Sciatic nerve (tissue), 2 donors: ENCODE data around the gene LRMDA. TPM values are rescaled to one million over a fixed set of nuclear protein-coding genes. Genes with fewer than 3 reads are reported as not detected.

Experiments
- ATAC-seq: fragments of 200-7000 bp; cut with Tn5 transposase; one replicate; pipeline ENCODE4 v1.9.1; 2020; ENCODE audit warnings: mild to moderate bottlenecking, moderate library complexity
- DNase-seq: peaks from one replicate; pipeline ENCODE4 v3.0.0-alpha.2; 2020; ENCODE audit warnings: low spot score
- intact Hi-C: fragments of 100-400 bp; cut with DNase I; formaldehyde crosslinking; loops from one replicate; pipeline ENCODE4 v1.14.2; 2022
- total RNA-seq: library from RNA; stranded (reverse); fragmentation: NEBNext Ultra II Directional; extraction: Animal tissue kit (Norgen Biotek cat#: 25700); gene quantifications from one replicate; pipeline ENCODE4 v1.2.1, GENCODE V29; 2021
- donor health status: DM: no; HTN: no; CAD: no.
- donor health status: DM: no; HTN: no; CAD: no.

LRMDA gene
- total RNA-seq, 1 donor from 2014 or later: 16.6 TPM

DNA sequence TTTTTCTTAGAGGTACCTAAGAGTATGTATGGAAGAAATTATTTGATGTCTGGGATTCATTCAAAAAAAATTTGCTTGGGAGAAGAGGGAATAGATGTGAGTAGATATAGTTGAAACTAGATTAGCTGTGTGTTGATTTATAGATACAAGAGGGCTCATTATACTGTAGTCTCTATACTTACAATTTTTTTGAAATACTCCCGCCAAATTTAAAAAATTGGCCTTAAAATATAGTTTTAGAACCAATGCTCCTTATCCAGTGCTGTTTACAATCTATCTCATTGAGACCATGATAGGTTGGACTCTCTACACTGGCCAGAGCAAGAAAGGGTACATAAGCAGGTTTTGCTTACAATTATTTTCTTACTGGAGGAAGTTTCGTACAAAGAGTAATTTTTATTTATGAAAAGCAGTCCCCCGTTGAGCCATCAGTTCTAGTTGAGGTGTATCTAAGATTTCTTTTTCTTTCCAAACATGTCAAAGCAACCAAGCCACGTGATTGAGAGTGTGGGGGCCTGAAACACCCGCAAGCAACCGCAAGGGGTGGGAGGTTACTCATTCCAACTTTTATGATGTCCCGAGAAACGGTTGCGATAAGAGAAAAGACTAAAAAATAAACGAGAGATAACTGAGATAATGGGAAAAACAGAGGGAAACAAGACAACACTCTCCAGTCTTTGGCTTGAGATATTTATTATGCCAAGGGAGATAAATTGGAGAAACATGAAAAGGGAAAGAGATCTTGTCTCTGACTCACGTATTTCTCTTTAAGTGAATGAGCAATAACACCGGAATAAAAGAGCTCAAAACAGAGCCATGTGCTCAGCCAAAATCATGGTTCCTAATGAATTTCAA lies 729.2 kb downstream of the LRMDA start:
- intact Hi-C loops: no loop called here
- DNase-seq: no peak
- ATAC-seq: no peak

DNA sequence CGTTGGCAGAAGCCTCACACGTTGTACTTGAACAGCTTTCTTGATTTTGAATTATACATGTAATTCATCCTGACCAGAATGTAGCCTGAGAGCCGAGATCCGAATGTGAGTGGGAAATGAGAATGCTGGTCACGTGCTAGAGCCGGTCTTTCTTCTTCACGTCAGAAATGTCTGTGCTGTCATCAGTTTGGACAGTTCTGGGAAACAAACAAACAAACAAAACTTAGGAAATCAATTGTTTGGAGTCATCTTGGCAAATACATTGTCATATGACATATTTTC lies 729.8 kb downstream of the LRMDA start:
- intact Hi-C loops: no loop called here
- DNase-seq (no peak), ATAC-seq (no peak)

- DNase-seq (no peak), ATAC-seq (no peak)
- intact Hi-C loops: no loop called here
Measured at GRCh38 chr10:76168437-76168836, 737.0 kb downstream of the LRMDA start.

DNA sequence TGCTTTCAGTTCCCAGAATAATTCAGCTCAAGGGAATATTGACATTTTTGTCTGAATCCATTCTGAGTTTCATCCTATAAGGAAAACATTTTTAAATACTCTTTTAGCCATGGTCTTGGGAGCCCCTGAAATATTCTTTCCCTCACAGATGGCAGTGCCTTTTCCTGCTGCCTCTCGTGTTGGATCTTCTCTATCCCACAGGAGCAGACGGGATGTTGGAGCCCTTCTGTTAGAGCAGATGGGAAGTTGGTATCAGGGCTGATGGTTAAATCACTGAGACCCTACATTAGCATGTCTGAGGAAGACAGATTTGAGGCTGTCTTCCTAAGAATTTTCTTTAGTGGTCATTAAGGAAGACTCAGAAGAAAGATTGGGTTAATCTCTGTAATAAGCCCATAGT lies 737.8 kb downstream of the LRMDA start:
- ATAC-seq (no peak), DNase-seq (no peak)
- intact Hi-C loops: no loop called here

DNA sequence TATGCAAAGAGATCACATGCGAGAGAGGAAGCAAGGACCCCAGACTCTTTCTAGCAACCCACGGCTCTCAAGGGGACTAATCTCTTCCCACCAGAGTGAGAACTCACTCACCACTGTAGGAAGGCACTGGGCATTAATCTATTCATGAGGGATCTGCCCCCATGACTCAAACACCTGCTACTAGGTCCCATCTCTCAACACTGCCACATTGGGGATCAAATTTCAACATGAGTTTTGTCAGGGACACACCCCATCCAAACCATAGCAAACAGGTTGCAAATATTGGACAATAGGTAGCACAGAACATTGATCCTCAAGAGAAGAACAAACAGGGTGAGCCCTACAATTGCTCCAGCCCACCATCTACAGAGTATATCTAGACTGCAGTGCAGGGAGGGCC lies 740.6 kb downstream of the LRMDA start:
- ATAC-seq: no peak
- intact Hi-C loops: no loop called here
- no peak for DNase-seq

DNA sequence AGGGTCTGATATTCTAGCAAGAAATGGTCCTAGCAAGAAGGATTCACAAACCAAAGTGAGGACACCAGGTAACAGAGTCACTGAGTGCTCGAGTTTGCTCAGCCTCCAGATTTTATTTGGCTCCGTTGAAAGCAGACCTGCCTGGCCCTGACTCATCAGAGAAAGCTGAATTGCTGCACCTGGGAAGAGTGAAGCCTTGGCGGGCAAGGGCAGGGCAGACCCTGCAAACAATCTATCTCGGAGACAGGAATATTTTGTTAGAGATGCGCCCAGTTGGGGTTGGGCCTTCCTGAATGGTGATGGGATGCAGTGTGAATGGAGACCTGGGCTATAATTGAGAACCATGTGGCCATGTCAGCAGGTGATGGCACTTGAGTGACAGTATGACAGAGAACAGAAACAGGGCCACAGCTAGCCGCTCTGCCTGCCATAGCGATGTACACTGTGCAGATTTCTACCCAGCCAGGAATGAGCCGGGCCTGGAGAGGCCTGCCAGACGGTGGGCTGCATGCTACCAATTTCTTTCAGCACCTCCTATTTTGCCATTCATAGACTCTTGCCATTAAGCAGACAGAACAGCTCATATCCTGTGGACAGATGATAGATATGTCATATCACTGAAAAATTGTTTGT lies 744.2 kb downstream of the LRMDA start:
- intact Hi-C loops: loop anchor here (5.0 kb wide), 1 partner anchor 1413 kb away; no protein-coding TSS in a partner anchor
- ATAC-seq (no peak), DNase-seq (no peak)

GRCh38 chr10:76176166-76176550 lies 744.7 kb downstream of the LRMDA start:
- DNase-seq (no peak), ATAC-seq (no peak)
- intact Hi-C loops: loop anchor here (5.0 kb wide), 1 partner anchor 1414 kb away; no protein-coding TSS in a partner anchor

DNA sequence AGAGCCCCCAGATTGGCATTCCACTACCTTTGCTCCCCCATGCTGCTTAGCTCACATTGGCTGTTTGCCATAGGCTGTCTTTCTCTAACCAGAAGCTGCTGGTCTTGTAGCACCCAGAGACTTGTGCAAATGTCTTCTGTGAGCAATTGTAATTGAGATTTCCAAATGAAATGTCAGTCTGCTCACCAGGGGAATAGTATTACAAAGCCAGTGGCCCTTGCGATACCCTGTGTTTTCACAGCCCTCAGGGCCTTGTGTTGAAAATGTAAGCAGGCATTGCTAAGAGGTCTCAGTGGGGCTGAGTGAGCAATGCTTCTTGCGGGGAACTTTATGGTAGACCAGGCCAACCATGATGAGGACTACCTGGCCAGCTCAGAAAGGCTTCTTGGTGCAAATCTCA lies 746.5 kb downstream of the LRMDA start:
- no peak for ATAC-seq
- DNase-seq: no peak
- intact Hi-C loops: loop anchor here (5.0 kb wide), 1 partner anchor 1416 kb away; no protein-coding TSS in a partner anchor

DNA sequence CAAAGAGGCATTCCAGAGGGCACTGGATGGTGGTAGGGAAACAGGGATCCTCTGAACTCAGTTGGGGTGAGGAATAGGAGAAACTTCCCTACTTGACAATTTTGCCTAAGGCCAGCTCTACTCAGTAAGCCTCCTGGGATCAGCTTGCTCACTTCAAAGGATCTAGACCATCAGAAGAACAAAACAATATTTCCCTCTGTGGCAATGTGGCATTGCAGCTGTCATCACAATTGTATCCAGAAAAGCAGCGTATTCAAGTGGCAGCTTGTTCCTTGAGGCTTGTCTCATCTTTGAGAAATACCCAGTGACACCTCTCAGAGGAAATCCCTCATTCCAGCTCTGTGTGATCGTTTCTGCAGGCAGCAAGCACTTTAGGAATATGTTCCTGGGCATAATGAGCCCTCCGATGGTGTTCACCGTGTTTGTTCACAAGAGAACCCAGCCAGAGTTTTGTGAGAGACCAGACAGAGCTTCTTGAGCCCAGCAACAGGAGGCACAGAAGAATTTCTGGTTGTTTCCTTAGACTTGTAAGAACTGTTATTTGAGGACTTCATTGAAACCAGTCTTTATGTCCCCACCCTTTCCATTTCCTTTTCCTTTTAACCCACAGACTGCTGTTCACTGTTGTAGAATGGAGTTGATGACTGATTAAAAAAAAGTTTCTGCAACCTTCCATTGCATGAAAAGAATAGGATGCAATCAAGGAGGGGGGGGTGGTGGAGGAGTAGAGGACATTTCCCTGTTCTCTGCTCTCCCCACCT lies 747.3 kb downstream of the LRMDA start:
- intact Hi-C loops: loop anchor here (5.0 kb wide), 1 partner anchor 1416 kb away; no protein-coding TSS in a partner anchor
- DNase-seq (no peak), ATAC-seq (no peak)

- intact Hi-C loops: loop anchor here (5.0 kb wide), 1 partner anchor 1418 kb away; no protein-coding TSS in a partner anchor
- ATAC-seq (no peak), DNase-seq (no peak)
Measured at GRCh38 chr10:76179806-76180205, 748.4 kb downstream of the LRMDA start.

GRCh38 chr10:76184647-76185046 lies 753.2 kb downstream of the LRMDA start:
- DNase-seq (no peak), ATAC-seq (no peak)
- intact Hi-C loops: no loop called here

- no peak for ATAC-seq
- no peak for DNase-seq
- intact Hi-C loops: no loop called here
Measured at GRCh38 chr10:76185471-76186301, 754.3 kb downstream of the LRMDA start.

- no peak for ATAC-seq
- DNase-seq: no peak
- intact Hi-C loops: no loop called here
Measured at GRCh38 chr10:76188216-76188615, 756.8 kb downstream of the LRMDA start.

- DNase-seq (no peak), ATAC-seq (no peak)
- intact Hi-C loops: no loop called here
Measured at GRCh38 chr10:76190634-76191270, 759.3 kb downstream of the LRMDA start.

- no peak for ATAC-seq
- no peak for DNase-seq
- intact Hi-C loops: no loop called here
Measured at GRCh38 chr10:76191336-76191735, 759.9 kb downstream of the LRMDA start.

GRCh38 chr10:76192151-76192550 lies 760.7 kb downstream of the LRMDA start:
- DNase-seq (no peak), ATAC-seq (no peak)
- intact Hi-C loops: no loop called here

DNA sequence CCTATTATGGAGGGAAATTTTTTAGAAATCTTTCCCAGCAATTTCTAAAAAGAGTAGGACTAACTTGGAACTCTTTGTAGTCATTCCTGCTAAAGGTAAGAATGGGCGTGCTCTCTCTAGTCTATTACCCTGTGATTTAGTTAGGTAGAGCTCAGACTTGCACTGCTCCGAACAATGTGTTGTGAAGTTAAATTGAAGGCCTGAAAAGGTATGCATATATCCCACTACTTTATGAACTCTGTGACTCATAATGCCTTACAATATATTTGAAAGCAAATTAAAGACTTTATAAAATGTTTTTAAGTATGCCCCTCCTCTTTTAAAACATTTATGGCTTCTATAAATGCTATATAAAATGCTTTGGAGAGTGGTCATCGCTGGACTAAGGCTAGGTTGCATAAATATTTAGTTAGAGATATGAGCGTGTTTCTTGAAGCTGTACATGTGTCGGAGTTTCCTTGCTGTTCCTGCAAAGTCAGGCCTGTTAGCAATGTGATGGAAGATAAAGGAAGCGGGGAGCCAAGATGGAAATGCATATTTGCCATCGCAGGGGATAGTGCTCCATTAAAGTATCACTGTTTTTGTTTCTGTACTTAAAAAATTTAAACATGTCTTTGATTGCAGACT lies 761.4 kb downstream of the LRMDA start:
- intact Hi-C loops: no loop called here
- no peak for ATAC-seq
- no peak for DNase-seq
